Upper lobe of left lung (tissue), 4 donors: ENCODE data around the gene TIMMDC1.

Experiments
- POLR2A ChIP-seq, 4 donors: fragments of 450-650 bp; IDR thresholded peaks; one replicate each; pipeline ENCODE4 v1.5.1; 2016 to 2017; ENCODE audit warnings: antibody characterized with exemption in 4 of 4, mild to moderate bottlenecking in 2 of 4
- POLR2AphosphoS5 ChIP-seq, 2 donors: sonication (generic); formaldehyde crosslinking; IDR thresholded peaks; one replicate each; pipeline ENCODE4 v1.5.1; 2017; ENCODE audit warnings: antibody characterized with exemption in 2 of 2
- TF ChIP-seq, protein P1 (sequence below), 6 experiments: fragments of 450-650 bp in 4 of 6; fragments of 200-600 bp in 2 of 6; sonication (generic) in 2 of 6; IDR thresholded peaks; one replicate each; pipeline ENCODE4 v1.5.1; 2016 to 2019; ENCODE audit warnings: antibody characterized with exemption in 6 of 6

DNA sequence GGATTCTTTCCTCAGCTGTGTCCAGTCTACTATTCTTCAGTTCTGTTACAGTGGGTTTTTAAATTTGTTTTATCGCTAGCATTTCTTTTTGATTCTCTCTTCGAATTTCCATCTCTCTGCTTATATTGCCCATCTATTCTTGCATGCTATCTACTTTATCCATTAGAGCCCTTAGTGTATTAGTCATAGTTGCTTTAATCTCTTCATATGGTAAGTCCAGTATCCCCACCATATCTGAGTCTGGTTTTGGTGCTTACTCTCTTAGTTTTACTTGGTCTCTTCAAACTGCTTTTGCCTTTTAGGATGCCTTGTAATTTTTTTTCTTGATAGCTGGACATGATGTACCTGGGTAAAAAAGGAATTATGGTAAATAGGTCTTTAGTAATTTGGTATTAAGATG, 9.1 kb downstream of the TIMMDC1 start:
- TF ChIP-seq, protein P1, sequence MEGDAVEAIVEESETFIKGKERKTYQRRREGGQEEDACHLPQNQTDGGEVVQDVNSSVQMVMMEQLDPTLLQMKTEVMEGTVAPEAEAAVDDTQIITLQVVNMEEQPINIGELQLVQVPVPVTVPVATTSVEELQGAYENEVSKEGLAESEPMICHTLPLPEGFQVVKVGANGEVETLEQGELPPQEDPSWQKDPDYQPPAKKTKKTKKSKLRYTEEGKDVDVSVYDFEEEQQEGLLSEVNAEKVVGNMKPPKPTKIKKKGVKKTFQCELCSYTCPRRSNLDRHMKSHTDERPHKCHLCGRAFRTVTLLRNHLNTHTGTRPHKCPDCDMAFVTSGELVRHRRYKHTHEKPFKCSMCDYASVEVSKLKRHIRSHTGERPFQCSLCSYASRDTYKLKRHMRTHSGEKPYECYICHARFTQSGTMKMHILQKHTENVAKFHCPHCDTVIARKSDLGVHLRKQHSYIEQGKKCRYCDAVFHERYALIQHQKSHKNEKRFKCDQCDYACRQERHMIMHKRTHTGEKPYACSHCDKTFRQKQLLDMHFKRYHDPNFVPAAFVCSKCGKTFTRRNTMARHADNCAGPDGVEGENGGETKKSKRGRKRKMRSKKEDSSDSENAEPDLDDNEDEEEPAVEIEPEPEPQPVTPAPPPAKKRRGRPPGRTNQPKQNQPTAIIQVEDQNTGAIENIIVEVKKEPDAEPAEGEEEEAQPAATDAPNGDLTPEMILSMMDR (IDR thresholded peaks at IDR 0.05): no peak
- no peak for TF ChIP-seq POLR2AphosphoS5 (IDR thresholded peaks at IDR 0.05)
- no peak for TF ChIP-seq POLR2A (IDR thresholded peaks at IDR 0.05)
